A549 (cell line): ENCODE results near the gene CLASP1.
"Not testable (repeated sequence)": the region's sequence is repeated elsewhere in the genome, so short reads cannot be mapped to it uniquely, and the experiment has no call there.

ENCODE experiments used
- CTCF ChIP-seq: fragments of >200 bp; sonication (Bioruptor Twin); formaldehyde crosslinking; IDR thresholded peaks from 3 replicates; pipeline ENCODE4 v1.5.1; 2016
- ELK1 ChIP-seq: fragments of 150-350 bp; IDR thresholded peaks from 2 replicates; pipeline ENCODE4 v1.6.1; 2014; ENCODE audit warnings: low read depth, mild to moderate bottlenecking, low read length
- EP300 ChIP-seq, 2 experiments: fragments of >200 bp; sonication (Bioruptor Twin); formaldehyde crosslinking; IDR thresholded peaks; 2 replicates in 1 of 2; 3 replicates in 1 of 2; pipeline ENCODE4 v1.6.1; 2016 to 2017
- REST ChIP-seq: fragments of 200-600 bp; sonication (generic); IDR thresholded peaks from 2 replicates; pipeline ENCODE4 v1.6.1; 2016; ENCODE audit warnings: antibody characterized with exemption, mild to moderate bottlenecking, moderate library complexity
- RFX5 ChIP-seq: fragments of 450-650 bp; IDR thresholded peaks from 2 replicates; pipeline ENCODE4 v1.7.1; 2014; ENCODE audit warnings: antibody characterized with exemption, mild to moderate bottlenecking, moderate library complexity
- SMC3 ChIP-seq: fragments of >200 bp; sonication (Bioruptor Twin); formaldehyde crosslinking; IDR thresholded peaks from 3 replicates; pipeline ENCODE4 v1.6.1; 2018; ENCODE audit warnings: inconsistent platforms
- USF2 ChIP-seq: fragments of 450-650 bp; IDR thresholded peaks from 2 replicates; pipeline ENCODE4 v1.6.1; 2014; ENCODE audit warnings: antibody characterized with exemption

- not testable (repeated sequence) for TF ChIP-seq SMC3; CTCF; REST; RFX5; ELK1; EP300 (IDR thresholded peaks at IDR 0.05); USF2
These were observed 317.9 kb downstream of the CLASP1 start for GRCh38 chr2:121331324-121331723.
